ENCODE data around the gene ATP1B2. TPM values are rescaled to one million over a fixed set of nuclear protein-coding genes. Genes with fewer than 3 reads are reported as not detected.

ATP1B2 gene
- polyA plus RNA-seq, 2 of the 4 experiments (the other 2 are of a cell fraction), result 0.10 to 0.16 TPM

GRCh38 chr17:7687908-7688807 is 37.4 kb downstream of the ATP1B2 start, which contains the start of gene WRAP53:
WRAP53 (plus strand) TSS chr17:7688477; CDS start chr17:7688649, 172 bp downstream.
- DNase-seq (ENCODE audit: low read depth in 1 of 2, low spot score in 1 of 2), result peak; percentile 98 to 99

More at GRCh38 chr17:7687908-7688807, 37.4 kb downstream of the ATP1B2 start, which contains the start of gene WRAP53:
- ChIA-PET CTCF (interaction anchor here (0.6 to 10.0 kb wide), 62 partner anchors 13 to 471 kb away, joined by 3 to 191 read pairs (median 5); partner anchors contain the start of genes ATP1B2, CD68, DNAH2 and EFNB3), POLR2A (interaction anchor here (0.7 to 4.1 kb wide), 33 partner anchors 13 to 353 kb away, joined by 3 to 97 read pairs (median 7); partner anchors contain the start of genes ATP1B2, CD68, CNTROB and DNAH2)
- Histone ChIP-seq H3K9me3 (no peaks in the 10 kb centered on the region), H3K4me1 (peaks cover 23% of the 10 kb centered on the region), H3K4me2 (peak within 1 kb of the TSS; percentile 93), H3K27ac (peak within 1 kb of the TSS; percentile 94 to 95), H3K4me3 (peak within 1 kb of the TSS; percentile 77)
- TF ChIP-seq, protein P1, sequence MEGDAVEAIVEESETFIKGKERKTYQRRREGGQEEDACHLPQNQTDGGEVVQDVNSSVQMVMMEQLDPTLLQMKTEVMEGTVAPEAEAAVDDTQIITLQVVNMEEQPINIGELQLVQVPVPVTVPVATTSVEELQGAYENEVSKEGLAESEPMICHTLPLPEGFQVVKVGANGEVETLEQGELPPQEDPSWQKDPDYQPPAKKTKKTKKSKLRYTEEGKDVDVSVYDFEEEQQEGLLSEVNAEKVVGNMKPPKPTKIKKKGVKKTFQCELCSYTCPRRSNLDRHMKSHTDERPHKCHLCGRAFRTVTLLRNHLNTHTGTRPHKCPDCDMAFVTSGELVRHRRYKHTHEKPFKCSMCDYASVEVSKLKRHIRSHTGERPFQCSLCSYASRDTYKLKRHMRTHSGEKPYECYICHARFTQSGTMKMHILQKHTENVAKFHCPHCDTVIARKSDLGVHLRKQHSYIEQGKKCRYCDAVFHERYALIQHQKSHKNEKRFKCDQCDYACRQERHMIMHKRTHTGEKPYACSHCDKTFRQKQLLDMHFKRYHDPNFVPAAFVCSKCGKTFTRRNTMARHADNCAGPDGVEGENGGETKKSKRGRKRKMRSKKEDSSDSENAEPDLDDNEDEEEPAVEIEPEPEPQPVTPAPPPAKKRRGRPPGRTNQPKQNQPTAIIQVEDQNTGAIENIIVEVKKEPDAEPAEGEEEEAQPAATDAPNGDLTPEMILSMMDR (IDR thresholded peaks at IDR 0.05), result peak; percentile 99
- TF ChIP-seq GATA3 (IDR thresholded peaks at IDR 0.05; ENCODE audit: borderline replicate concordance), result 0 out of 2 replicates have a peak, but pooled peaks have one; percentile 32
- peak; percentile 90 for TF ChIP-seq SMC3 (IDR thresholded peaks at IDR 0.05)
- peak; percentile 80 for TF ChIP-seq CHD2 (IDR thresholded peaks at IDR 0.05; ENCODE audit: low read length, partially characterized antibody)
- no peak for TF ChIP-seq RFX5 (IDR thresholded peaks at IDR 0.05)
- TF ChIP-seq, protein P2, sequence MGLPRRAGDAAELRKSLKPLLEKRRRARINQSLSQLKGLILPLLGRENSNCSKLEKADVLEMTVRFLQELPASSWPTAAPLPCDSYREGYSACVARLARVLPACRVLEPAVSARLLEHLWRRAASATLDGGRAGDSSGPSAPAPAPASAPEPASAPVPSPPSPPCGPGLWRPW (IDR thresholded peaks at IDR 0.05), result no peak
- TF ChIP-seq, protein P3, sequence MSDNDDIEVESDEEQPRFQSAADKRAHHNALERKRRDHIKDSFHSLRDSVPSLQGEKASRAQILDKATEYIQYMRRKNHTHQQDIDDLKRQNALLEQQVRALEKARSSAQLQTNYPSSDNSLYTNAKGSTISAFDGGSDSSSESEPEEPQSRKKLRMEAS (IDR thresholded peaks at IDR 0.05), result peak; percentile 87
- no peak for TF ChIP-seq CHD4 (IDR thresholded peaks at IDR 0.05; ENCODE audit: borderline replicate concordance)
- 0 out of 2 replicates have a peak, but pooled peaks have one; percentile 13 for TF ChIP-seq BHLHE40 (IDR thresholded peaks at IDR 0.05; ENCODE audit: low read depth, low read length)
- TF ChIP-seq, protein P4, sequence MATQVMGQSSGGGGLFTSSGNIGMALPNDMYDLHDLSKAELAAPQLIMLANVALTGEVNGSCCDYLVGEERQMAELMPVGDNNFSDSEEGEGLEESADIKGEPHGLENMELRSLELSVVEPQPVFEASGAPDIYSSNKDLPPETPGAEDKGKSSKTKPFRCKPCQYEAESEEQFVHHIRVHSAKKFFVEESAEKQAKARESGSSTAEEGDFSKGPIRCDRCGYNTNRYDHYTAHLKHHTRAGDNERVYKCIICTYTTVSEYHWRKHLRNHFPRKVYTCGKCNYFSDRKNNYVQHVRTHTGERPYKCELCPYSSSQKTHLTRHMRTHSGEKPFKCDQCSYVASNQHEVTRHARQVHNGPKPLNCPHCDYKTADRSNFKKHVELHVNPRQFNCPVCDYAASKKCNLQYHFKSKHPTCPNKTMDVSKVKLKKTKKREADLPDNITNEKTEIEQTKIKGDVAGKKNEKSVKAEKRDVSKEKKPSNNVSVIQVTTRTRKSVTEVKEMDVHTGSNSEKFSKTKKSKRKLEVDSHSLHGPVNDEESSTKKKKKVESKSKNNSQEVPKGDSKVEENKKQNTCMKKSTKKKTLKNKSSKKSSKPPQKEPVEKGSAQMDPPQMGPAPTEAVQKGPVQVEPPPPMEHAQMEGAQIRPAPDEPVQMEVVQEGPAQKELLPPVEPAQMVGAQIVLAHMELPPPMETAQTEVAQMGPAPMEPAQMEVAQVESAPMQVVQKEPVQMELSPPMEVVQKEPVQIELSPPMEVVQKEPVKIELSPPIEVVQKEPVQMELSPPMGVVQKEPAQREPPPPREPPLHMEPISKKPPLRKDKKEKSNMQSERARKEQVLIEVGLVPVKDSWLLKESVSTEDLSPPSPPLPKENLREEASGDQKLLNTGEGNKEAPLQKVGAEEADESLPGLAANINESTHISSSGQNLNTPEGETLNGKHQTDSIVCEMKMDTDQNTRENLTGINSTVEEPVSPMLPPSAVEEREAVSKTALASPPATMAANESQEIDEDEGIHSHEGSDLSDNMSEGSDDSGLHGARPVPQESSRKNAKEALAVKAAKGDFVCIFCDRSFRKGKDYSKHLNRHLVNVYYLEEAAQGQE (IDR thresholded peaks at IDR 0.05), result peak; percentile 76
- peak; percentile 68; the same call in 1 of the 2 replicates for TF ChIP-seq MYC (IDR thresholded peaks at IDR 0.05; ENCODE audit: borderline replicate concordance, low read length)
- TF ChIP-seq RARB (CRISPR knock-in tag; IDR thresholded peaks at IDR 0.05), result no peak
- TF ChIP-seq KDM5A (IDR thresholded peaks at IDR 0.05), result peak; percentile 72
- peak; percentile 46; the same call in 1 of the 2 replicates for TF ChIP-seq PHF8 (IDR thresholded peaks at IDR 0.05; ENCODE audit: borderline replicate concordance, low read depth)
- peak; percentile 86 for TF ChIP-seq RAD21 (conservative IDR thresholded peaks at IDR 0.05 in 1 of 2, IDR thresholded peaks at IDR 0.05 in 1 of 2)
- TF ChIP-seq ZFP36 (IDR thresholded peaks at IDR 0.05; ENCODE audit: borderline replicate concordance, partially characterized antibody), result no peak
- no peak for TF ChIP-seq ZC3H11A (IDR thresholded peaks at IDR 0.05)
- TF ChIP-seq, protein P5, sequence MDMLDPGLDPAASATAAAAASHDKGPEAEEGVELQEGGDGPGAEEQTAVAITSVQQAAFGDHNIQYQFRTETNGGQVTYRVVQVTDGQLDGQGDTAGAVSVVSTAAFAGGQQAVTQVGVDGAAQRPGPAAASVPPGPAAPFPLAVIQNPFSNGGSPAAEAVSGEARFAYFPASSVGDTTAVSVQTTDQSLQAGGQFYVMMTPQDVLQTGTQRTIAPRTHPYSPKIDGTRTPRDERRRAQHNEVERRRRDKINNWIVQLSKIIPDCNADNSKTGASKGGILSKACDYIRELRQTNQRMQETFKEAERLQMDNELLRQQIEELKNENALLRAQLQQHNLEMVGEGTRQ (IDR thresholded peaks at IDR 0.05), result 0 out of 2 replicates have a peak, but pooled peaks have one; percentile 3
- peak in 1 of 2 experiments; percentile 78; a peak in 3 of 5 replicates for TF ChIP-seq JUN (IDR thresholded peaks at IDR 0.05)
- peak; percentile 66 for TF ChIP-seq POLR2A (IDR thresholded peaks at IDR 0.05; ENCODE audit: low read length)
- 2% methylated on average over 45 of the region's 51 CpGs for WGBS (ENCODE audit: missing lambda C conversion rate)
- FAIRE-seq (peak; percentile 79), ATAC-seq (peak; percentile 85 to 91)

Data from A549 (cell line).